Omental fat pad (tissue), 4 donors: Measurements from ENCODE around the gene EPAS1. TPM values are rescaled to one million over a fixed set of nuclear protein-coding genes. Genes with fewer than 3 reads are reported as not detected.
A peak's percentile ranks its signal among the peaks of the same experiment; 100 is the strongest.

Source experiments
- ATAC-seq: fragments of 150-250 bp; one replicate; pipeline ENCODE4 v1.9.1; 2016; ENCODE audit warnings: mild to moderate bottlenecking, moderate library complexity; ENCODE audit not compliant: low FRiP score
- DNase-seq: peaks from one replicate; pipeline ENCODE4 v3.0.0-alpha.2; 2019; ENCODE audit warnings: low spot score
- CTCF ChIP-seq, 3 donors: fragments of 450-650 bp; IDR thresholded peaks; one replicate each; pipeline ENCODE4 v1.5.1; 2016 to 2017; ENCODE audit warnings: antibody characterized with exemption in 3 of 3, mild to moderate bottlenecking in 3 of 3, moderate library complexity in 2 of 3
- total RNA-seq, 4 donors: library from RNA; depleted of rRNA; stranded (reverse); fragments of >200 nt; gene quantifications; one replicate each; pipeline ENCODE4 v1.1.0, GENCODE V29; 2016

The EPAS1 gene
- total RNA-seq, 4 donors from 2014 or later = 292 to 980 (median 435) TPM

- ATAC-seq = no peak
- TF ChIP-seq CTCF (IDR thresholded peaks at IDR 0.05) = no peak
- DNase-seq = no peak
Measured at GRCh38 chr2:46384457-46384815, 87.2 kb downstream of the EPAS1 start.

- DNase-seq = no peak
- no peak for TF ChIP-seq CTCF (IDR thresholded peaks at IDR 0.05)
- ATAC-seq = peak; percentile 53
Measured at GRCh38 chr2:46385786-46386577, 88.8 kb downstream of the EPAS1 start.

GRCh38 chr2:46386763-46387162 lies 89.6 kb downstream of the EPAS1 start:
- ATAC-seq = no peak
- no peak for DNase-seq
- no peak for TF ChIP-seq CTCF (IDR thresholded peaks at IDR 0.05)

- DNase-seq = no peak
- ATAC-seq = no peak
- TF ChIP-seq CTCF (IDR thresholded peaks at IDR 0.05) = no peak
Measured at GRCh38 chr2:46387292-46387691, 90.1 kb downstream of the EPAS1 start.

- no peak for TF ChIP-seq CTCF (IDR thresholded peaks at IDR 0.05)
- DNase-seq (no peak), ATAC-seq (no peak)
Measured at GRCh38 chr2:46387886-46388515, 90.8 kb downstream of the EPAS1 start.

- DNase-seq (no peak), ATAC-seq (no peak)
- no peak for TF ChIP-seq CTCF (IDR thresholded peaks at IDR 0.05)
Measured at GRCh38 chr2:46388881-46389280, 91.7 kb downstream of the EPAS1 start.

- TF ChIP-seq CTCF (IDR thresholded peaks at IDR 0.05) = no peak
- DNase-seq = no peak
- ATAC-seq = no peak
Measured at GRCh38 chr2:46389417-46389916, 92.3 kb downstream of the EPAS1 start.
